Measurements from ENCODE around the gene PEAK3.

PEAK3 gene

GRCh38 chr19:2236314-2237050 lies 45.5 kb downstream of the PEAK3 start, which contains the start of the genes PLEKHJ1 and SF3A2:
TSS of gene PLEKHJ1 (minus strand) at chr19:2236329. CDS start at chr19:2236248, 81 bp downstream.
TSS of gene SF3A2 (plus strand) at chr19:2236824. CDS start at chr19:2243419, 6,595 bp downstream.
- peak; percentile 97 for DNase-seq (ENCODE audit: low spot score)

- no peak for DNase-seq (ENCODE audit: low spot score)
Observed at GRCh38 chr19:2236064-2236313, 46.0 kb downstream of the PEAK3 start.

- peak; percentile 32 for DNase-seq (ENCODE audit: low spot score)
Observed at GRCh38 chr19:2235381-2236063, 46.5 kb downstream of the PEAK3 start.

GRCh38 chr19:2234996-2235380 lies 47.0 kb downstream of the PEAK3 start:
- peak; percentile 32 for DNase-seq (ENCODE audit: low spot score)

GRCh38 chr19:2233601-2234280 lies 48.2 kb downstream of the PEAK3 start:
- DNase-seq (ENCODE audit: low spot score) = no peak

GRCh38 chr19:2232286-2233151 lies 49.5 kb downstream of the PEAK3 start:
- no peak for DNase-seq (ENCODE audit: low spot score)

GRCh38 chr19:2231621-2232221 lies 50.3 kb downstream of the PEAK3 start:
- peak; percentile 30 for DNase-seq (ENCODE audit: low spot score)

- DNase-seq (ENCODE audit: low spot score) = no peak
Observed at GRCh38 chr19:2230807-2231533, 51.0 kb downstream of the PEAK3 start.

- DNase-seq (ENCODE audit: low spot score) = no peak
Observed at GRCh38 chr19:2230033-2230531, 51.9 kb downstream of the PEAK3 start.

GRCh38 chr19:2229103-2230032 lies 52.6 kb downstream of the PEAK3 start:
- no peak for DNase-seq (ENCODE audit: low spot score)

GRCh38 chr19:2228157-2229030 lies 53.6 kb downstream of the PEAK3 start:
- no peak for DNase-seq (ENCODE audit: low spot score)

GRCh38 chr19:2227415-2228156 lies 54.4 kb downstream of the PEAK3 start:
- no peak for DNase-seq (ENCODE audit: low spot score)

GRCh38 chr19:2226840-2227360 lies 55.1 kb downstream of the PEAK3 start:
- no peak for DNase-seq (ENCODE audit: low spot score)

GRCh38 chr19:2226051-2226839 lies 55.7 kb downstream of the PEAK3 start:
- DNase-seq (ENCODE audit: low spot score) = no peak

- DNase-seq (ENCODE audit: low spot score) = no peak
Observed at GRCh38 chr19:2225415-2226050, 56.4 kb downstream of the PEAK3 start.

- DNase-seq (ENCODE audit: low spot score) = no peak
Observed at GRCh38 chr19:2224754-2225349, 57.1 kb downstream of the PEAK3 start.

All from kidney tubule cell (primary cell).